GM23338 (cell line): ENCODE data around the gene PARD3. TPM values are rescaled to one million over a fixed set of nuclear protein-coding genes. Genes with fewer than 3 reads are reported as not detected.

Source experiments
- ATAC-seq: fragments of 200-7000 bp; cut with Tn5 transposase; 3 replicates; pipeline ENCODE4 v1.9.1; 2020
- DNase-seq: peaks from one replicate; pipeline ENCODE4 v3.0.0-alpha.2; 2015; ENCODE audit warnings: low spot score
- H2AFZ ChIP-seq: fragments of 200-600 bp; sonication (generic); 2 replicates; pipeline ENCODE4 v1.8.0; 2016; ENCODE audit warnings: antibody characterized with exemption, mild to moderate bottlenecking, moderate library complexity
- H3F3A ChIP-seq: fragments of 200-600 bp; sonication (generic); replicated peaks from 2 replicates; pipeline ENCODE4 v1.8.0; 2017; ENCODE audit warnings: antibody characterized with exemption, mixed run types, low read depth
- H3K27ac ChIP-seq: fragments of 200-600 bp; sonication (generic); 2 replicates; pipeline ENCODE4 v1.6.1; 2016; ENCODE audit warnings: low read depth
- H3K27me3 ChIP-seq: fragments of 200-600 bp; sonication (generic); 2 replicates; pipeline ENCODE4 v1.8.0; 2016; ENCODE audit warnings: mild to moderate bottlenecking, mixed run types, moderate library complexity; ENCODE audit not compliant: insufficient read depth
- H3K36me3 ChIP-seq: fragments of 200-600 bp; sonication (generic); 2 replicates; pipeline ENCODE4 v1.8.0; 2016; ENCODE audit warnings: mild to moderate bottlenecking; ENCODE audit not compliant: insufficient read depth
- H3K4me1 ChIP-seq: fragments of 200-600 bp; sonication (generic); 2 replicates; pipeline ENCODE4 v1.8.0; 2016; ENCODE audit warnings: mild to moderate bottlenecking, moderate library complexity; ENCODE audit not compliant: insufficient read depth
- H3K4me2 ChIP-seq: fragments of 200-600 bp; sonication (generic); 2 replicates; pipeline ENCODE4 v1.7.1; 2017; ENCODE audit warnings: mixed run types
- H3K4me3 ChIP-seq: fragments of 200-600 bp; sonication (generic); 2 replicates; pipeline ENCODE4 v1.6.1; 2016; ENCODE audit warnings: mixed run types
- H3K79me2 ChIP-seq: fragments of 200-600 bp; sonication (generic); replicated peaks from 2 replicates; pipeline ENCODE4 v1.8.0; 2017; ENCODE audit warnings: mild to moderate bottlenecking; ENCODE audit not compliant: insufficient read depth
- H3K9me2 ChIP-seq: fragments of 200-600 bp; sonication (generic); 2 replicates; pipeline ENCODE4 v1.8.0; 2017; ENCODE audit not compliant: insufficient read depth
- H4K20me1 ChIP-seq: fragments of 200-600 bp; sonication (generic); replicated peaks from 2 replicates; pipeline ENCODE4 v1.8.0; 2017; ENCODE audit warnings: mild to moderate bottlenecking; ENCODE audit not compliant: insufficient read depth
- H3K27ac Mint-ChIP-seq: 2 replicates; pipeline ENCODE4 v1.8.0; 2020; ENCODE audit warnings: inconsistent platforms, mild to moderate bottlenecking, moderate library complexity, mixed read lengths
- H3K27me3 Mint-ChIP-seq: 3 replicates; pipeline ENCODE4 v1.8.0; 2022; ENCODE audit warnings: low read depth, mild to moderate bottlenecking, moderate library complexity, mixed read lengths, inconsistent platforms; ENCODE audit not compliant: insufficient read depth, poor library complexity
- H3K36me3 Mint-ChIP-seq: 3 replicates; pipeline ENCODE4 v1.8.0; 2021; ENCODE audit warnings: low read depth, mild to moderate bottlenecking, inconsistent platforms, moderate library complexity, mixed read lengths
- H3K4me1 Mint-ChIP-seq: 3 replicates; pipeline ENCODE4 v1.8.0; 2020; ENCODE audit warnings: mild to moderate bottlenecking, inconsistent platforms, mixed read lengths
- H3K4me3 Mint-ChIP-seq: 3 replicates; pipeline ENCODE4 v1.8.0; 2021; ENCODE audit warnings: moderate library complexity, mild to moderate bottlenecking, inconsistent platforms, mixed read lengths
- H3K9me3 Mint-ChIP-seq: 3 replicates; pipeline ENCODE4 v1.8.0; 2020; ENCODE audit warnings: moderate library complexity, mild to moderate bottlenecking, inconsistent platforms, mixed read lengths
- CREB1 ChIP-seq: fragments of 250-450 bp; sonication (Bioruptor Pico); IDR thresholded peaks from 2 replicates; pipeline ENCODE4 v1.5.0; 2020; ENCODE audit warnings: low read depth, mild to moderate bottlenecking, moderate library complexity
- ETS1 ChIP-seq: IDR thresholded peaks from 2 replicates; pipeline ENCODE4 v1.6.1; 2016; ENCODE audit warnings: antibody characterized with exemption
- EZH2 ChIP-seq: fragments of 200-600 bp; sonication (generic); IDR thresholded peaks from one replicate; pipeline ENCODE4 v1.8.0; 2017; ENCODE audit warnings: antibody characterized with exemption, mild to moderate bottlenecking, low read depth; ENCODE audit not compliant: unreplicated experiment
- EZH2phosphoT487 ChIP-seq: fragments of 200-600 bp; sonication (generic); IDR thresholded peaks from one replicate; pipeline ENCODE4 v1.8.1; 2018; ENCODE audit warnings: antibody characterized with exemption; ENCODE audit not compliant: unreplicated experiment
- JUNB ChIP-seq: IDR thresholded peaks from one replicate; pipeline ENCODE4 v1.6.1; 2016; ENCODE audit warnings: antibody characterized with exemption; ENCODE audit not compliant: unreplicated experiment
- POLR2AphosphoS5 ChIP-seq: IDR thresholded peaks from 2 replicates; pipeline ENCODE4 v1.6.1; 2016; ENCODE audit warnings: antibody characterized with exemption, low read depth
- STAT1 ChIP-seq: IDR thresholded peaks from one replicate; pipeline ENCODE4 v1.6.1; 2016; ENCODE audit warnings: antibody characterized with exemption; ENCODE audit not compliant: unreplicated experiment
- ZNF114 ChIP-seq: fragments of 250-450 bp; sonication (Bioruptor Pico); IDR thresholded peaks from 2 replicates; pipeline ENCODE4 v1.5.0; 2020; ENCODE audit warnings: mild to moderate bottlenecking, moderate library complexity
- polyA plus RNA-seq: library from polyadenylated mRNA; unstranded; fragments of >200 nt; fragmentation: Nextera tagmentation; extraction: Ambion mirVana; gene quantifications from 2 replicates; pipeline ENCODE4 v1.2.1, GENCODE V29; 2016
- total RNA-seq: library from RNA; depleted of rRNA; stranded (reverse); fragments of >200 nt; shearing (Covaris generic); gene quantifications from 2 replicates; pipeline ENCODE4 v1.2.3, GENCODE V29; 2014
- TF ChIP-seq, protein P1 (sequence below), 2 experiments: fragments of 200-600 bp in 1 of 2; sonication (generic) in 1 of 2; conservative IDR thresholded peaks; 2 replicates each; pipeline versions ENCODE4 v1.5.1 to v1.6.1; 2016 to 2017; ENCODE audit warnings: antibody characterized with exemption in 2 of 2, low read depth in 2 of 2, mild to moderate bottlenecking in 2 of 2, moderate library complexity in 1 of 2
- TF ChIP-seq, protein P2 (sequence below): IDR thresholded peaks from one replicate; pipeline ENCODE4 v1.6.1; 2018; ENCODE audit warnings: antibody characterized with exemption; ENCODE audit not compliant: unreplicated experiment

Gene PARD3
- total and polyA plus RNA-seq, 2 experiments from 2014 or later: 30.2 to 51.4 TPM

- Histone ChIP-seq H4K20me1 (no peaks in the 10 kb centered on the region), H3K4me2 (no peak overlapping the region), H3K79me2 (no peaks in the 10 kb centered on the region), H3K4me3 (no peak overlapping the region), H3K36me3 (no peaks in the 10 kb centered on the region), H2AFZ (no peak overlapping the region), H3K27me3 (no peaks in the 10 kb centered on the region), H3K27ac (no peak overlapping the region), H3K4me1 (peaks cover 5% of the 10 kb centered on the region; the same call in 1 of the 2 replicates), H3F3A (no peaks in the 10 kb centered on the region), H3K9me2 (no peaks in the 10 kb centered on the region)
- H3K9me3 Mint-ChIP-seq: no peaks in the 10 kb centered on the region
- ATAC-seq (no peak), DNase-seq (no peak)
- H3K4me1 Mint-ChIP-seq: peaks cover 10% of the 10 kb centered on the region
- H3K27ac Mint-ChIP-seq: no peak overlapping the region
- H3K36me3 Mint-ChIP-seq: no peaks in the 10 kb centered on the region
- TF ChIP-seq JUNB (no peak), STAT1 (no peak), POLR2AphosphoS5 (no peak), ZNF114 (no peak), CREB1 (CRISPR knock-in tag) (no peak)
- TF ChIP-seq, protein P1, sequence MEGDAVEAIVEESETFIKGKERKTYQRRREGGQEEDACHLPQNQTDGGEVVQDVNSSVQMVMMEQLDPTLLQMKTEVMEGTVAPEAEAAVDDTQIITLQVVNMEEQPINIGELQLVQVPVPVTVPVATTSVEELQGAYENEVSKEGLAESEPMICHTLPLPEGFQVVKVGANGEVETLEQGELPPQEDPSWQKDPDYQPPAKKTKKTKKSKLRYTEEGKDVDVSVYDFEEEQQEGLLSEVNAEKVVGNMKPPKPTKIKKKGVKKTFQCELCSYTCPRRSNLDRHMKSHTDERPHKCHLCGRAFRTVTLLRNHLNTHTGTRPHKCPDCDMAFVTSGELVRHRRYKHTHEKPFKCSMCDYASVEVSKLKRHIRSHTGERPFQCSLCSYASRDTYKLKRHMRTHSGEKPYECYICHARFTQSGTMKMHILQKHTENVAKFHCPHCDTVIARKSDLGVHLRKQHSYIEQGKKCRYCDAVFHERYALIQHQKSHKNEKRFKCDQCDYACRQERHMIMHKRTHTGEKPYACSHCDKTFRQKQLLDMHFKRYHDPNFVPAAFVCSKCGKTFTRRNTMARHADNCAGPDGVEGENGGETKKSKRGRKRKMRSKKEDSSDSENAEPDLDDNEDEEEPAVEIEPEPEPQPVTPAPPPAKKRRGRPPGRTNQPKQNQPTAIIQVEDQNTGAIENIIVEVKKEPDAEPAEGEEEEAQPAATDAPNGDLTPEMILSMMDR (conservative IDR thresholded peaks at IDR 0.05; ENCODE audit: low read depth in 2 of 2): no peak
- no peaks in the 10 kb centered on the region for H3K27me3 Mint-ChIP-seq
- no peak overlapping the region for H3K4me3 Mint-ChIP-seq
Measured at GRCh38 chr10:34494012-34494411, 321.1 kb downstream of the PARD3 start.

DNA sequence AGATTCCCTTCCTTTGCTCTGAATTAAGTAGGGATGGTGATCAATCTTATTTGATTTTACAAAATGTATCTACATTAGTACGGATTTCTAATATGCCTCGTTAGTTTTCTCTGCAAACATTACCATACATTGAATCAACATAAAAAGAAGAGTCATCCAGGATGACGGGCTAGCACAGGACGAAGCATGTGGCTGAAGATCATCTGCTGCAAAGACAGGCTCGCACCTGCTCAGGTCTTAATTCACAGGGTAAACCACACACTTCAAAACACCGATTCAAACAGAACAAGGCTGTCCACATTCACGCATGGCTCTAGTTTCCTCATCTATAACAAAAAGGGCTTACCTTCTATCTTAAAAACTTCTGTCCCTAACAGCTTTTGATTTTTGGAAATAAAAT lies 323.0 kb downstream of the PARD3 start:
- Mint-ChIP-seq H3K27ac (no peak overlapping the region), H3K27me3 (no peaks in the 10 kb centered on the region), H3K4me1 (peaks cover 12% of the 10 kb centered on the region), H3K9me3 (no peaks in the 10 kb centered on the region), H3K36me3 (no peaks in the 10 kb centered on the region), H3K4me3 (no peak overlapping the region)
- H3K36me3 ChIP-seq: no peaks in the 10 kb centered on the region
- no peak overlapping the region for H3K4me2 ChIP-seq
- no peak overlapping the region for H3K27ac ChIP-seq
- ATAC-seq (no peak), DNase-seq (no peak)
- no peaks in the 10 kb centered on the region for H3K9me2 ChIP-seq
- H3K27me3 ChIP-seq: no peaks in the 10 kb centered on the region
- no peak overlapping the region for H2AFZ ChIP-seq
- no peaks in the 10 kb centered on the region for H3K79me2 ChIP-seq
- H3K4me1 ChIP-seq: peaks cover 5% of the 10 kb centered on the region; the same call in 1 of the 2 replicates
- no peaks in the 10 kb centered on the region for H3F3A ChIP-seq
- H4K20me1 ChIP-seq: no peaks in the 10 kb centered on the region
- TF ChIP-seq JUNB: no peak
- no peak for TF ChIP-seq EZH2
- TF ChIP-seq EZH2phosphoT487: no peak
- TF ChIP-seq ETS1: no peak
- no peak for TF ChIP-seq STAT1
- TF ChIP-seq, protein P2, sequence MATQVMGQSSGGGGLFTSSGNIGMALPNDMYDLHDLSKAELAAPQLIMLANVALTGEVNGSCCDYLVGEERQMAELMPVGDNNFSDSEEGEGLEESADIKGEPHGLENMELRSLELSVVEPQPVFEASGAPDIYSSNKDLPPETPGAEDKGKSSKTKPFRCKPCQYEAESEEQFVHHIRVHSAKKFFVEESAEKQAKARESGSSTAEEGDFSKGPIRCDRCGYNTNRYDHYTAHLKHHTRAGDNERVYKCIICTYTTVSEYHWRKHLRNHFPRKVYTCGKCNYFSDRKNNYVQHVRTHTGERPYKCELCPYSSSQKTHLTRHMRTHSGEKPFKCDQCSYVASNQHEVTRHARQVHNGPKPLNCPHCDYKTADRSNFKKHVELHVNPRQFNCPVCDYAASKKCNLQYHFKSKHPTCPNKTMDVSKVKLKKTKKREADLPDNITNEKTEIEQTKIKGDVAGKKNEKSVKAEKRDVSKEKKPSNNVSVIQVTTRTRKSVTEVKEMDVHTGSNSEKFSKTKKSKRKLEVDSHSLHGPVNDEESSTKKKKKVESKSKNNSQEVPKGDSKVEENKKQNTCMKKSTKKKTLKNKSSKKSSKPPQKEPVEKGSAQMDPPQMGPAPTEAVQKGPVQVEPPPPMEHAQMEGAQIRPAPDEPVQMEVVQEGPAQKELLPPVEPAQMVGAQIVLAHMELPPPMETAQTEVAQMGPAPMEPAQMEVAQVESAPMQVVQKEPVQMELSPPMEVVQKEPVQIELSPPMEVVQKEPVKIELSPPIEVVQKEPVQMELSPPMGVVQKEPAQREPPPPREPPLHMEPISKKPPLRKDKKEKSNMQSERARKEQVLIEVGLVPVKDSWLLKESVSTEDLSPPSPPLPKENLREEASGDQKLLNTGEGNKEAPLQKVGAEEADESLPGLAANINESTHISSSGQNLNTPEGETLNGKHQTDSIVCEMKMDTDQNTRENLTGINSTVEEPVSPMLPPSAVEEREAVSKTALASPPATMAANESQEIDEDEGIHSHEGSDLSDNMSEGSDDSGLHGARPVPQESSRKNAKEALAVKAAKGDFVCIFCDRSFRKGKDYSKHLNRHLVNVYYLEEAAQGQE: no peak
- TF ChIP-seq CREB1 (CRISPR knock-in tag): no peak
- no peak overlapping the region for H3K4me3 ChIP-seq
